ENCODE data around the gene TBCD.

DNA sequence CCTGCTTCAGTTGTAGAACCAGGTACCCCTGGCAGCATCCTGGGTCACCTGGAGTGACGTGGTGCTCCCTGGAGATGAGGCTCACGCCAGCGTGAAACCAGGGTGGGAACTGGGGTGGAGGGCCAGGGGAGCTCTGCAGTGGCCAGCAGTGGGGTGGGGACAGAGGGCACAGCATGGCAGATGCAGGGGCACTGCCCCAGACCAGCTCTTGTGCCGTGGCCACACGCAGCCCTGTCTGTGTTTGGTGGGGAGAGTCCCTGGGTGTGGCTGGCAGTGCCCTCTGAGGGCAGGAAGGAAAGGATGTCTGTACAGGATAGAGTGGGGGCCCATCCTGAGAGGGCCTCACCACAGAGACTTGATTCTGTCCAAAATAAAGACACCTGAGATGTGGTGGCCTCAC, 63.5 kb downstream of the TBCD start:
- TF ChIP-seq, protein P1, sequence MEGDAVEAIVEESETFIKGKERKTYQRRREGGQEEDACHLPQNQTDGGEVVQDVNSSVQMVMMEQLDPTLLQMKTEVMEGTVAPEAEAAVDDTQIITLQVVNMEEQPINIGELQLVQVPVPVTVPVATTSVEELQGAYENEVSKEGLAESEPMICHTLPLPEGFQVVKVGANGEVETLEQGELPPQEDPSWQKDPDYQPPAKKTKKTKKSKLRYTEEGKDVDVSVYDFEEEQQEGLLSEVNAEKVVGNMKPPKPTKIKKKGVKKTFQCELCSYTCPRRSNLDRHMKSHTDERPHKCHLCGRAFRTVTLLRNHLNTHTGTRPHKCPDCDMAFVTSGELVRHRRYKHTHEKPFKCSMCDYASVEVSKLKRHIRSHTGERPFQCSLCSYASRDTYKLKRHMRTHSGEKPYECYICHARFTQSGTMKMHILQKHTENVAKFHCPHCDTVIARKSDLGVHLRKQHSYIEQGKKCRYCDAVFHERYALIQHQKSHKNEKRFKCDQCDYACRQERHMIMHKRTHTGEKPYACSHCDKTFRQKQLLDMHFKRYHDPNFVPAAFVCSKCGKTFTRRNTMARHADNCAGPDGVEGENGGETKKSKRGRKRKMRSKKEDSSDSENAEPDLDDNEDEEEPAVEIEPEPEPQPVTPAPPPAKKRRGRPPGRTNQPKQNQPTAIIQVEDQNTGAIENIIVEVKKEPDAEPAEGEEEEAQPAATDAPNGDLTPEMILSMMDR (IDR thresholded peaks at IDR 0.05; ENCODE audit: insufficient read depth, low read length, poor library complexity, severe bottlenecking), result no peak
- no peak for TF ChIP-seq EZH2phosphoT487 (conservative IDR thresholded peaks at IDR 0.05; ENCODE audit: low read length)
